NCI-H774 (cell line): ENCODE measurements around the gene POF1B.

Experiments used
- DNase-seq: peaks from one replicate; lab custom pipeline; 2025; lab: John Stamatoyannopoulos, UW

POF1B gene

GRCh38 chrX:85243155-85243554 lies 136.3 kb downstream of the POF1B start:
- no peak for DNase-seq
